HG02943 (cell line): Measurements from ENCODE around the gene TLCD3A.
"Not testable (repeated sequence)": the region's sequence is repeated elsewhere in the genome, so short reads cannot be mapped to it uniquely, and the experiment has no call there.

Experiments
- ATAC-seq: cut with Tn5 transposase; IDR thresholded peaks from one replicate; pipeline ENCODE4 v1.9.1; 2021; ENCODE audit warnings: mild to moderate bottlenecking, low read depth, moderate library complexity; ENCODE audit not compliant: unreplicated experiment

Gene TLCD3A

GRCh38 chr17:732067-732901, at the start of gene TLCD3A:
TLCD3A (plus strand) TSS chr17:732596; CDS start chr17:732648, 52 bp downstream.
- ATAC-seq, result no peak

- ATAC-seq, result no peak
Measured at GRCh38 chr17:683040-683439, 49.4 kb upstream of the TLCD3A start.

GRCh38 chr17:683499-684254, 48.7 kb upstream of the TLCD3A start:
- no peak for ATAC-seq

GRCh38 chr17:685006-685405, 47.4 kb upstream of the TLCD3A start:
- no peak for ATAC-seq

- no peak for ATAC-seq
Measured at GRCh38 chr17:688100-688989, 44.1 kb upstream of the TLCD3A start.

- ATAC-seq, result no peak
Measured at GRCh38 chr17:689556-690275, 42.7 kb upstream of the TLCD3A start.

- no peak for ATAC-seq
Measured at GRCh38 chr17:690361-690760, 42.0 kb upstream of the TLCD3A start.

- no peak for ATAC-seq
Measured at GRCh38 chr17:691423-691822, 41.0 kb upstream of the TLCD3A start.

- ATAC-seq, result no peak
Measured at GRCh38 chr17:692116-692515, 40.3 kb upstream of the TLCD3A start.

- no peak for ATAC-seq
Measured at GRCh38 chr17:693791-694638, 38.4 kb upstream of the TLCD3A start.

GRCh38 chr17:696369-696768, 36.0 kb upstream of the TLCD3A start:
- no peak for ATAC-seq

GRCh38 chr17:697682-698081, 34.7 kb upstream of the TLCD3A start:
- no peak for ATAC-seq

GRCh38 chr17:698096-698495, 34.3 kb upstream of the TLCD3A start:
- not testable (repeated sequence) for ATAC-seq

GRCh38 chr17:699345-699744, 33.1 kb upstream of the TLCD3A start:
- no peak for ATAC-seq

GRCh38 chr17:700504-701094, 31.8 kb upstream of the TLCD3A start:
- ATAC-seq, result no peak

GRCh38 chr17:703081-703875, 29.1 kb upstream of the TLCD3A start:
- no peak for ATAC-seq

- no peak for ATAC-seq
Measured at GRCh38 chr17:704111-704864, 28.1 kb upstream of the TLCD3A start.
